OCI-LY7 (cell line): ENCODE measurements around the gene COA6.

Source experiments
- EZH2phosphoT487 ChIP-seq: fragments of 200-600 bp; sonication (generic); IDR thresholded peaks from 2 replicates; pipeline ENCODE4 v1.6.1; 2018; ENCODE audit warnings: low read depth, borderline replicate concordance, mild to moderate bottlenecking, mixed run types, antibody characterized with exemption, low read length, moderate library complexity, mixed read lengths
- TF ChIP-seq, protein P1 (sequence below): fragments of 200-600 bp; sonication (generic); conservative IDR thresholded peaks from 2 replicates; pipeline ENCODE4 v1.5.1; 2014; ENCODE audit warnings: mild to moderate bottlenecking, antibody characterized with exemption, low read length, moderate library complexity, mixed read lengths

GRCh38 chr1:234369784-234370183 lies 3.5 kb upstream of the COA6 start:
- TF ChIP-seq, protein P1, sequence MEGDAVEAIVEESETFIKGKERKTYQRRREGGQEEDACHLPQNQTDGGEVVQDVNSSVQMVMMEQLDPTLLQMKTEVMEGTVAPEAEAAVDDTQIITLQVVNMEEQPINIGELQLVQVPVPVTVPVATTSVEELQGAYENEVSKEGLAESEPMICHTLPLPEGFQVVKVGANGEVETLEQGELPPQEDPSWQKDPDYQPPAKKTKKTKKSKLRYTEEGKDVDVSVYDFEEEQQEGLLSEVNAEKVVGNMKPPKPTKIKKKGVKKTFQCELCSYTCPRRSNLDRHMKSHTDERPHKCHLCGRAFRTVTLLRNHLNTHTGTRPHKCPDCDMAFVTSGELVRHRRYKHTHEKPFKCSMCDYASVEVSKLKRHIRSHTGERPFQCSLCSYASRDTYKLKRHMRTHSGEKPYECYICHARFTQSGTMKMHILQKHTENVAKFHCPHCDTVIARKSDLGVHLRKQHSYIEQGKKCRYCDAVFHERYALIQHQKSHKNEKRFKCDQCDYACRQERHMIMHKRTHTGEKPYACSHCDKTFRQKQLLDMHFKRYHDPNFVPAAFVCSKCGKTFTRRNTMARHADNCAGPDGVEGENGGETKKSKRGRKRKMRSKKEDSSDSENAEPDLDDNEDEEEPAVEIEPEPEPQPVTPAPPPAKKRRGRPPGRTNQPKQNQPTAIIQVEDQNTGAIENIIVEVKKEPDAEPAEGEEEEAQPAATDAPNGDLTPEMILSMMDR: no peak
- TF ChIP-seq EZH2phosphoT487: no peak
